HL-60 (cell line): Measurements from ENCODE around the gene MIR17HG.

ENCODE experiments used
- CTCF ChIP-seq: IDR thresholded peaks from one replicate; pipeline ENCODE4 v1.5.1; 2011; ENCODE audit warnings: low read length, control low read depth, inconsistent platforms; ENCODE audit not compliant: insufficient read depth
- GABPA ChIP-seq: IDR thresholded peaks from 2 replicates; pipeline ENCODE4 v1.6.1; 2012; ENCODE audit warnings: low read depth
- REST ChIP-seq: IDR thresholded peaks from 2 replicates; pipeline ENCODE4 v1.6.1; 2012; ENCODE audit warnings: low read depth; ENCODE audit not compliant: insufficient replicate concordance

DNA sequence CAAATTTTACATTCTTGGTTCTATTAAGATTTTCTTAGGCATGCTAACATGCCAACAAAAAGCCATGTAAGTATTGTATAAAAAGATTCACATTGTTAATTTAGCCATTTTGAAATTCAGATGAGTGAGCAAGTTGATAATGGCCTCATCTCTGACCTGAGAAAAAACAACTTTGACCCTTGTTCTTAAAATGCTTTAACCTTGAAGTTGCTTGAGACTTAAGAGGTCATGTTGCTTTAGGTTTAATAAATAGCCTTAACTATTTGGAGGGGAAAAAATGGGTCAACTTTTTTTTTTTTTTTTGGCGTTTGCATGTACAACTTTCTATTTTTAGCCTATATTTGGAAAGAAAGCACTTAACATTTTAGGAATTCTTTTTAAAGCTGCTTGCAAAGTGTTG is 6.0 kb downstream of the MIR17HG start:
- TF ChIP-seq CTCF = no peak
- no peak for TF ChIP-seq REST
- TF ChIP-seq GABPA = no peak
